Left ventricle myocardium inferior (tissue), 1 donor: ENCODE measurements around the gene MINDY1. TPM values are rescaled to one million over a fixed set of nuclear protein-coding genes. Genes with fewer than 3 reads are reported as not detected.

Experiments used
- DNase-seq: peaks from one replicate; pipeline ENCODE4 v3.0.0-alpha.2; 2020
- H3K27ac ChIP-seq: fragments of 200-600 bp; replicated peaks from 2 replicates; pipeline ENCODE4 v1.8.0; 2021
- H3K27me3 ChIP-seq: fragments of 200-600 bp; 2 replicates; pipeline ENCODE4 v1.8.0; 2021; ENCODE audit warnings: low read depth
- H3K36me3 ChIP-seq: fragments of 200-600 bp; 2 replicates; pipeline ENCODE4 v1.8.0; 2021
- H3K4me1 ChIP-seq: fragments of 200-600 bp; 2 replicates; pipeline ENCODE4 v1.8.0; 2021
- H3K4me3 ChIP-seq: fragments of 200-600 bp; 2 replicates; pipeline ENCODE4 v1.8.0; 2021; ENCODE audit warnings: mild to moderate bottlenecking, moderate library complexity
- H3K9me3 ChIP-seq: fragments of 200-600 bp; replicated peaks from 2 replicates; pipeline ENCODE4 v1.8.0; 2021
- intact Hi-C: fragments of 100-400 bp; cut with micrococcal nuclease; formaldehyde crosslinking; loops from one replicate; pipeline ENCODE4 v1.11.0; 2022
- total RNA-seq: library from RNA; stranded (reverse); fragmentation: NEBNext Ultra II Directional; extraction: Animal tissue kit (Norgen Biotek cat#: 25700); gene quantifications from one replicate; pipeline ENCODE4 v1.2.1, GENCODE V29; 2021
- TF ChIP-seq, protein P1 (sequence below): fragments of 200-600 bp; IDR thresholded peaks from 2 replicates; pipeline ENCODE4 v1.8.0; 2021; ENCODE audit warnings: antibody characterized with exemption, mild to moderate bottlenecking, borderline replicate concordance
- donor health status: DM: no; HTN: yes; CAD: no; lungs with severe emphysema.

Gene MINDY1
- total RNA-seq, 1 donor from 2014 or later, result 44.3 TPM

DNA sequence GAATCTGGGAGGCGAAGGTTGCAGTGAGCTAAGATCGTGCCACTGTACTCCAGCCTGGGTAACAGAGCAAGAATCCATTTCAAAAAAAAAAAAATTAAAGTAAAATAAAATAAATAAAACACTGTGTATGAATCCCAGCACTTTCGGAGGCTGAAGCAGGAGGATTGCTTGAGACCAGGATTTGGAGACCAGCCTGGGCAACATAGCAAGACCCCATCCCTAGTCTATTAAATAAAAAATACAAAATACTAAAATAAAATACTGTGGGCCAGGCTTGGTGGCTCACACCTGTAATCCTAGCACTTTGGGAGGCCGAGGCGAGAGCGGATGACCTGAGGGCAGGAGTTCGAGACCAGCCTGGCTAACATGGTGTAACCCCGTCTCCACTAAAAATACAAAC is 25.5 kb upstream of the MINDY1 start:
- Histone ChIP-seq H3K27ac (no peak overlapping the region), H3K4me1 (peaks cover 23% of the 10 kb centered on the region), H3K36me3 (peaks cover 77% of the 10 kb centered on the region), H3K27me3 (no peaks in the 10 kb centered on the region), H3K9me3 (no peaks in the 10 kb centered on the region), H3K4me3 (no peak overlapping the region)
- intact Hi-C loops, result no loop called here
- DNase-seq, result no peak
- TF ChIP-seq, protein P1, sequence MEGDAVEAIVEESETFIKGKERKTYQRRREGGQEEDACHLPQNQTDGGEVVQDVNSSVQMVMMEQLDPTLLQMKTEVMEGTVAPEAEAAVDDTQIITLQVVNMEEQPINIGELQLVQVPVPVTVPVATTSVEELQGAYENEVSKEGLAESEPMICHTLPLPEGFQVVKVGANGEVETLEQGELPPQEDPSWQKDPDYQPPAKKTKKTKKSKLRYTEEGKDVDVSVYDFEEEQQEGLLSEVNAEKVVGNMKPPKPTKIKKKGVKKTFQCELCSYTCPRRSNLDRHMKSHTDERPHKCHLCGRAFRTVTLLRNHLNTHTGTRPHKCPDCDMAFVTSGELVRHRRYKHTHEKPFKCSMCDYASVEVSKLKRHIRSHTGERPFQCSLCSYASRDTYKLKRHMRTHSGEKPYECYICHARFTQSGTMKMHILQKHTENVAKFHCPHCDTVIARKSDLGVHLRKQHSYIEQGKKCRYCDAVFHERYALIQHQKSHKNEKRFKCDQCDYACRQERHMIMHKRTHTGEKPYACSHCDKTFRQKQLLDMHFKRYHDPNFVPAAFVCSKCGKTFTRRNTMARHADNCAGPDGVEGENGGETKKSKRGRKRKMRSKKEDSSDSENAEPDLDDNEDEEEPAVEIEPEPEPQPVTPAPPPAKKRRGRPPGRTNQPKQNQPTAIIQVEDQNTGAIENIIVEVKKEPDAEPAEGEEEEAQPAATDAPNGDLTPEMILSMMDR, result no peak

DNA sequence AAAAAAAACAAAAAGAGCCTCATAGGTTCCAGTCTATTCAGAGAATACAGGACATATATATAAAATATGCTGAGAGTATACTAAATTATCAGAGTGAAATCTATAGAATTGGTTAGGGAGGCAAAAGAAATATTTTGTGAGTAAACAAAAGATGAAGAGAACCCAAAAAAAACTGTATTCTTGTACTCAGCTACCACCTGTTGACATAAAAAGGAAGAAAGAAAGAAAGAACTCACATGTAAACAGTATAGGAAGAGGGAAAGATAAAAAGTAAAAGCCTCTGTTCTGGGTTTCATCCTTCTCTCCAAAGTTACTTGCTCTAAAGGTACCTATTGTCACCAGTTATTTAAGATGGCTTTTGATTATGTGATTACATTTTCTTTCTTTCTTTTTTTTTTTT is 19.8 kb upstream of the MINDY1 start:
- H3K27ac ChIP-seq, result no peak overlapping the region
- H3K27me3 ChIP-seq, result no peaks in the 10 kb centered on the region
- H3K4me1 ChIP-seq, result peaks cover 25% of the 10 kb centered on the region
- H3K4me3 ChIP-seq, result no peak overlapping the region
- no peak for DNase-seq
- intact Hi-C loops, result no loop called here
- H3K9me3 ChIP-seq, result no peaks in the 10 kb centered on the region
- TF ChIP-seq, protein P1, result no peak
- H3K36me3 ChIP-seq, result peaks cover 63% of the 10 kb centered on the region

DNA sequence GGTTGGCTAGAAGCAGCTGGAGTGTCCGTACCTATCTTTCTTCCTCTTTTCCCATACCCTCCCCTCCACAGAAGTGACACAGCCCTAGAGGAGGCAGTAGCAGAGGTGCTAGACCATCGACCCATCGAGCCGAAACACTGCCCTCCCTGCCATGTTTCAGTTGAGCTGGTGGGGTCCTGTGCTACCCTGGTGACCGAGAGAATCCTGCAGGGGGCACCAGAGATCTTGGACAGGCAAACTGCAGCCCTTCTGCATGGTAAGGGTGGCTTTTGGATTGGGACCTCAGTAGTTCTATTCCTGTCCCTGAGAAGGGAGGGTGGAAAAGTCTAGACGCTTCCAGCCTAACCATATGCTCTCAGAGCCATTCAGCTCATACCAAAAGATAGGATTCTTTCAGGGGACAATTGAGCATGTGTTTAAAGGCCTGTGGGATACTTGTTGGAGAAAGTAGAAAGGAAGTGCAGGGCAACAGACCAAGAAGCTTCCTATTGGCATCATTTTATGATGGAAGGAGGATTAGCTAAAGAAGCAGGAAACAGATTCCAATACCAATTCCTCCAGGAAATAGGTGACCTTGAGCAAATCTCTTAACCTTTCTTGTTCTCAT is 17.9 kb upstream of the MINDY1 start:
- TF ChIP-seq, protein P1, result peak; percentile 78
- Histone ChIP-seq H3K4me1 (peaks cover 25% of the 10 kb centered on the region), H3K4me3 (no peak overlapping the region), H3K27me3 (no peaks in the 10 kb centered on the region), H3K9me3 (no peaks in the 10 kb centered on the region), H3K36me3 (peaks cover 47% of the 10 kb centered on the region), H3K27ac (peak overlapping the region; percentile 85)
- intact Hi-C loops, result no loop called here
- peak; percentile 78 for DNase-seq

DNA sequence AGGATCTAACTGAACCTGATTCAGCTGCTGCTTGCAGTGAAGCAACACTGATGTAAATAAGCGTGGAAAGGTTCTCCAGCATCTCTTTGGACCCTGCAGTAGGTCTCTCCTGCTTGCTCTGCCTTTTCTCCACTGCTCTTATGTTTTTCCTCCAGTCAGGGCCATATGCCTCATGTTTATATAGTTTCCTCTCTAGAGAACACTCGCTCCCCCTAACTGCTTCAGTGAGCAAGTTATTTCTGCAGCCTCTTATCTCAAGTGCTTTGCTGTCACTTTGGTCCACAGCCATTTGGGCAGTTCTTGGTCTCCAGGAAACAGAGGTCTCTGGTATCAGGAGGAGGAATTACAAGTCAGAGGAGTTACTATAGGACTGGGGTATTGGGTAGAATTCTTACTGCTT is 6.8 kb upstream of the MINDY1 start:
- Histone ChIP-seq H3K27ac (peak overlapping the region; percentile 94), H3K27me3 (no peaks in the 10 kb centered on the region), H3K4me3 (peak overlapping the region; percentile 34), H3K36me3 (peaks cover 9% of the 10 kb centered on the region), H3K9me3 (no peaks in the 10 kb centered on the region), H3K4me1 (peaks cover 70% of the 10 kb centered on the region)
- intact Hi-C loops, result no loop called here
- no peak for DNase-seq
- TF ChIP-seq, protein P1, result no peak

DNA sequence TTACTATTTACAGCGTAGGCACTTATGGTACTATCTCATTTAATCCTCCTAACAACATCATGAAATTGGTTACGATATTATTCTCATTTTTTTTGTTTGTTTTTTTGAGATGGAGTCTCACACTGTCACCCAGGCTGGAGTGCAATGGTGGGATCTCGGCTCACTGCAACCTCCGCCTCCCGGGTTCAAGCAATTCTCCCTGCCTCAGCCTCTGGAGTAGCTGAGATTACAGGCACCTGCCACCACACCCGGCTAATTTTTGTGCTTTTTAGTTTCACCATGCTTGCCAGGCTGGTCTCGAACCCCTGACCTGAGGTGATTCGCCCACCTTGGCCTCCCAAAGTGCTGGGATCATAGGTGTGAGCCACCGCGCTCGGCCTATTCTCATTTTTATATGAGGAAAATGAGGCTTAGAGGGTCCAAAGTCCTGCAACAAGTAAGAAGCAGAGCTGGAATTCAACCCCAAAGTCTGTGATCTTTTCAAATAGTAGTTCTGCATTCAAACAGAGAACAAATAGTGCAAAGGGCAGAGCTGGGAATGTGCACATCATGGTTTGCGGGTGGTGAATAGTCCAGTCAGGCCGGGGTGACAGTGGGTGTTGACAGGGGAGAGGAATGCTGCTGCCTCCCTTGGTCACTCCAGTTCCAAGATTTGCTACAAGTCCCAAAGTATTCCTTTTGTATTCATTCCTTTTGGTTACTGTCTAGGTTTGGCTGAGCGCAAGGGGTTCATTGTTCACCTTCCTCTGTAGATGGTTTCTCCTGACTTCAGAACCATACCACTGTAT is 6.2 kb upstream of the MINDY1 start:
- Histone ChIP-seq H3K9me3 (no peaks in the 10 kb centered on the region), H3K4me1 (peaks cover 72% of the 10 kb centered on the region), H3K36me3 (peaks cover 3% of the 10 kb centered on the region), H3K27ac (peak overlapping the region; percentile 94), H3K27me3 (no peaks in the 10 kb centered on the region), H3K4me3 (peak overlapping the region; percentile 34)
- intact Hi-C loops, result no loop called here
- DNase-seq, result peak; percentile 30
- TF ChIP-seq, protein P1, result no peak
